ENCODE measurements around the gene CELF2.

CELF2 gene

GRCh38 chr10:11280187-11280932, 262.7 kb downstream of the CELF2 start:
- no peak for DNase-seq

- no peak for DNase-seq
These were observed 264.5 kb downstream of the CELF2 start for GRCh38 chr10:11282156-11282555.

GRCh38 chr10:11282661-11283060, 265.0 kb downstream of the CELF2 start:
- no peak for DNase-seq

GRCh38 chr10:11284291-11285085, 266.8 kb downstream of the CELF2 start:
- DNase-seq: no peak

GRCh38 chr10:11285171-11285570, 267.5 kb downstream of the CELF2 start:
- DNase-seq: no peak

GRCh38 chr10:11286261-11286852, 268.7 kb downstream of the CELF2 start:
- DNase-seq: no peak

- no peak for DNase-seq
These were observed 270.6 kb downstream of the CELF2 start for GRCh38 chr10:11288302-11288701.

- no peak for DNase-seq
These were observed 272.7 kb downstream of the CELF2 start for GRCh38 chr10:11290156-11290890.

GRCh38 chr10:11292576-11293302, 275.1 kb downstream of the CELF2 start:
- DNase-seq: no peak

GRCh38 chr10:11293332-11293731, 275.7 kb downstream of the CELF2 start:
- no peak for DNase-seq

GRCh38 chr10:11294831-11295450, 277.3 kb downstream of the CELF2 start:
- DNase-seq: no peak

GRCh38 chr10:11295492-11295891, 277.8 kb downstream of the CELF2 start:
- no peak for DNase-seq

- DNase-seq: no peak
These were observed 279.5 kb downstream of the CELF2 start for GRCh38 chr10:11297136-11297535.

- DNase-seq: no peak
These were observed 280.4 kb downstream of the CELF2 start for GRCh38 chr10:11298116-11298515.

- DNase-seq: no peak
These were observed 281.5 kb downstream of the CELF2 start for GRCh38 chr10:11299125-11299524.

GRCh38 chr10:11300026-11300425, 282.4 kb downstream of the CELF2 start:
- DNase-seq: no peak

GRCh38 chr10:11300563-11300962, 282.9 kb downstream of the CELF2 start:
- DNase-seq: no peak

- DNase-seq: no peak
These were observed 284.0 kb downstream of the CELF2 start for GRCh38 chr10:11301571-11302111.

GRCh38 chr10:11302181-11302580, 284.5 kb downstream of the CELF2 start:
- no peak for DNase-seq

- DNase-seq: no peak
These were observed 285.9 kb downstream of the CELF2 start for GRCh38 chr10:11303361-11304170.

Measured in fibroblast of skin of abdomen (primary cell).